Right ventricle myocardium superior (tissue), 1 donor: ENCODE data around the gene ZNF438. TPM values are rescaled to one million over a fixed set of nuclear protein-coding genes. Genes with fewer than 3 reads are reported as not detected.
"Not testable (repeated sequence)": the region's sequence is repeated elsewhere in the genome, so short reads cannot be mapped to it uniquely, and the experiment has no call there.

Experiments used
- ATAC-seq: fragments of 200-7000 bp; cut with Tn5 transposase; one replicate; pipeline ENCODE4 v1.9.1; 2020; ENCODE audit warnings: mild to moderate bottlenecking; ENCODE audit not compliant: poor library complexity
- DNase-seq: peaks from one replicate; pipeline ENCODE4 v3.0.0-alpha.2; 2020
- intact Hi-C: fragments of 100-400 bp; cut with DNase I; formaldehyde crosslinking; loops from one replicate; pipeline ENCODE4 v1.11.2; 2022
- total RNA-seq: library from RNA; stranded (reverse); fragmentation: NEBNext Ultra II Directional; extraction: Animal tissue kit (Norgen Biotek cat#: 25700); gene quantifications from one replicate; pipeline ENCODE4 v1.2.1, GENCODE V29; 2021
- donor health status: DM: no; HTN: yes; CAD: no; lungs with severe emphysema.

ZNF438 gene
- total RNA-seq, 1 donor from 2014 or later, result 13.0 TPM

- DNase-seq (no peak), ATAC-seq (no peak)
- intact Hi-C loops, result no loop called here
Measured at GRCh38 chr10:30917789-30918188, 113.9 kb downstream of the ZNF438 start.

GRCh38 chr10:30917067-30917466 lies 114.6 kb downstream of the ZNF438 start:
- ATAC-seq (no peak), DNase-seq (no peak)
- intact Hi-C loops, result no loop called here

- ATAC-seq (no peak), DNase-seq (no peak)
- intact Hi-C loops, result no loop called here
Measured at GRCh38 chr10:30915146-30915545, 116.5 kb downstream of the ZNF438 start.

- DNase-seq (no peak), ATAC-seq (peak; percentile 45)
- intact Hi-C loops, result no loop called here
Measured at GRCh38 chr10:30911303-30911863, 120.3 kb downstream of the ZNF438 start.

GRCh38 chr10:30903397-30904138 lies 128.1 kb downstream of the ZNF438 start:
- DNase-seq (no peak), ATAC-seq (peak; percentile 25)
- intact Hi-C loops, result no loop called here

- intact Hi-C loops, result no loop called here
- ATAC-seq (no peak), DNase-seq (peak; percentile 46)
Measured at GRCh38 chr10:30902621-30903396, 128.9 kb downstream of the ZNF438 start.

- ATAC-seq, DNase-seq, intact Hi-C loops: not testable (repeated sequence)
Measured at GRCh38 chr10:30901487-30901886, 130.2 kb downstream of the ZNF438 start.

GRCh38 chr10:30898964-30899363 lies 132.7 kb downstream of the ZNF438 start:
- ATAC-seq, result no peak
- DNase-seq, result no peak
- intact Hi-C loops, result no loop called here

- intact Hi-C loops, result no loop called here
- DNase-seq (no peak), ATAC-seq (no peak)
Measured at GRCh38 chr10:30897547-30897946, 134.1 kb downstream of the ZNF438 start.

GRCh38 chr10:30897048-30897447 lies 134.6 kb downstream of the ZNF438 start:
- no peak for DNase-seq
- intact Hi-C loops, result no loop called here

GRCh38 chr10:30894221-30894620 lies 137.4 kb downstream of the ZNF438 start:
- ATAC-seq (no peak), DNase-seq (no peak)
- intact Hi-C loops, result no loop called here

More at GRCh38 chr10:30897048-30897447, 134.6 kb downstream of the ZNF438 start:
- no peak for ATAC-seq

GRCh38 chr10:30893208-30893607 lies 138.5 kb downstream of the ZNF438 start:
- no peak for DNase-seq

GRCh38 chr10:30887839-30888238 lies 143.8 kb downstream of the ZNF438 start:
- intact Hi-C loops, result no loop called here
- no peak for ATAC-seq
- DNase-seq, result no peak

More at GRCh38 chr10:30893208-30893607, 138.5 kb downstream of the ZNF438 start:
- ATAC-seq, result no peak
- intact Hi-C loops, result no loop called here

- intact Hi-C loops, result no loop called here
- DNase-seq, result no peak
- no peak for ATAC-seq
Measured at GRCh38 chr10:30885423-30885822, 146.2 kb downstream of the ZNF438 start.

GRCh38 chr10:30883751-30884150 lies 147.9 kb downstream of the ZNF438 start:
- no peak for DNase-seq
- intact Hi-C loops, result no loop called here
- ATAC-seq, result no peak

- no peak for ATAC-seq
- intact Hi-C loops, result no loop called here
Measured at GRCh38 chr10:30883116-30883515, 148.5 kb downstream of the ZNF438 start.

GRCh38 chr10:30882281-30882680 lies 149.4 kb downstream of the ZNF438 start:
- intact Hi-C loops, result no loop called here
- DNase-seq (no peak), ATAC-seq (no peak)

More at GRCh38 chr10:30883116-30883515, 148.5 kb downstream of the ZNF438 start:
- no peak for DNase-seq

GRCh38 chr10:30878920-30879319 lies 152.7 kb downstream of the ZNF438 start:
- ATAC-seq, result no peak
- intact Hi-C loops, result no loop called here
- no peak for DNase-seq

- DNase-seq, result no peak
- no peak for ATAC-seq
- intact Hi-C loops, result no loop called here
Measured at GRCh38 chr10:30877111-30877510, 154.6 kb downstream of the ZNF438 start.

GRCh38 chr10:30873411-30873810 lies 158.3 kb downstream of the ZNF438 start:
- intact Hi-C loops, result no loop called here
- DNase-seq (no peak), ATAC-seq (no peak)
